Ovary (tissue), 3 donors: Measurements from ENCODE around the gene VPREB1.
"Not testable (repeated sequence)": the region's sequence is repeated elsewhere in the genome, so short reads cannot be mapped to it uniquely, and the experiment has no call there.

Experiments used
- CTCF ChIP-seq, 3 donors: fragments of 450-650 bp in 2 of 3; fragments of 200-600 bp in 1 of 3; IDR thresholded peaks; one replicate each; pipeline versions ENCODE4 v1.5.1 to v1.8.0; 2016 to 2022; ENCODE audit warnings: antibody characterized with exemption in 3 of 3, mild to moderate bottlenecking in 1 of 3
- EP300 ChIP-seq: sonication (generic); formaldehyde crosslinking; IDR thresholded peaks from one replicate; pipeline ENCODE4 v1.6.1; 2017; ENCODE audit warnings: antibody characterized with exemption
- POLR2A ChIP-seq: fragments of 450-650 bp; IDR thresholded peaks from one replicate; pipeline ENCODE4 v1.6.1; 2017; ENCODE audit warnings: antibody characterized with exemption, mild to moderate bottlenecking, moderate library complexity
- donor health status: DM: no; HTN: no; CAD: no.

- not testable (repeated sequence) for TF ChIP-seq CTCF (IDR thresholded peaks at IDR 0.05); POLR2A; EP300
Observed at GRCh38 chr22:22294641-22295040, 50.1 kb downstream of the VPREB1 start.
